Retinal pigment epithelial cell (primary cell): ENCODE data around the gene ADGRE1.

Experiments
- DNase-seq: peaks from one replicate; pipeline ENCODE4 v3.0.0-alpha.2; 2010; ENCODE audit warnings: low read depth
- H3K4me3 ChIP-seq: 2 replicates; pipeline ENCODE4 v1.5.1; 2011; ENCODE audit warnings: mild to moderate bottlenecking, low read length, control low read depth, moderate library complexity
- TF ChIP-seq, protein P1 (sequence below): conservative IDR thresholded peaks from 2 replicates; pipeline ENCODE4 v1.5.1; 2011; ENCODE audit warnings: low read depth, low read length, control low read depth, inconsistent platforms

The ADGRE1 gene

DNA sequence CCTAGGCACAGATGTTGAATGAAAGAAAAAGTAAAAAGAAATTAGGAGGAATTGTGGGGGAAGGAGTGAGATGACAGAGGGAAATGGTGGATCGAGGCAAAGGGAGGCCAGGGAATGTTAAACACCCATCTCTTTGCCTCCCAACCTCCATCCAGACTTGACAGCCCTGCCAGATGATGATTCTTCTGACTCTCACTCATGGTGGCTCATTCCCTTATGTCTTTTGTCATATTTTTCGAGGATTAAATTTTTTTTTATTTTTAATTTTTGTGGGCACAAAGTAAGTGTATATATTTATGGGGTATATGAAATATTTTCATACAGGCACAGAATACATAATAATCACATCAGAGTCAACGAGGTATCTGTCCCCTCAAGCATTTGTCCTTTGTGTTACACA lies 42.8 kb downstream of the ADGRE1 start:
- no peak overlapping the region for H3K4me3 ChIP-seq
- TF ChIP-seq, protein P1, sequence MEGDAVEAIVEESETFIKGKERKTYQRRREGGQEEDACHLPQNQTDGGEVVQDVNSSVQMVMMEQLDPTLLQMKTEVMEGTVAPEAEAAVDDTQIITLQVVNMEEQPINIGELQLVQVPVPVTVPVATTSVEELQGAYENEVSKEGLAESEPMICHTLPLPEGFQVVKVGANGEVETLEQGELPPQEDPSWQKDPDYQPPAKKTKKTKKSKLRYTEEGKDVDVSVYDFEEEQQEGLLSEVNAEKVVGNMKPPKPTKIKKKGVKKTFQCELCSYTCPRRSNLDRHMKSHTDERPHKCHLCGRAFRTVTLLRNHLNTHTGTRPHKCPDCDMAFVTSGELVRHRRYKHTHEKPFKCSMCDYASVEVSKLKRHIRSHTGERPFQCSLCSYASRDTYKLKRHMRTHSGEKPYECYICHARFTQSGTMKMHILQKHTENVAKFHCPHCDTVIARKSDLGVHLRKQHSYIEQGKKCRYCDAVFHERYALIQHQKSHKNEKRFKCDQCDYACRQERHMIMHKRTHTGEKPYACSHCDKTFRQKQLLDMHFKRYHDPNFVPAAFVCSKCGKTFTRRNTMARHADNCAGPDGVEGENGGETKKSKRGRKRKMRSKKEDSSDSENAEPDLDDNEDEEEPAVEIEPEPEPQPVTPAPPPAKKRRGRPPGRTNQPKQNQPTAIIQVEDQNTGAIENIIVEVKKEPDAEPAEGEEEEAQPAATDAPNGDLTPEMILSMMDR, result no peak
- no peak for DNase-seq

DNA sequence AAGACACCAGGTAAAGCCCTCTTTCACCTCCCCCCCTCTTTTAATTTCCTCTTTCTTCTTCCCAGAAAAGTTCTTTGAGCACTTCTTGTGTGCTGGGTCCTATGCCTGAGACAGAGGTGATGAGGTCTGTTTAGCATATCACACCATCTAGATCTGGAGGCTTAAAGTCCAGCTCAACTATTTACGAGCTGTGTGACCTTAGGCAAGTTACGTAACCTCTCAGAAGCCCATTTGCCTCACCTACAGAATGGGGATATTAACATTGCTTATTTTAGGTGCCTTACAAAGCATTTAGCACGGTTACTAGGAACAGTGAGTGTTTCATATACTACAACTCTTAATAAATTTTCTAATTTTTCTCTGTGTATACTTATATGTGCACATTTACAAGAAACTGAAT lies 47.7 kb downstream of the ADGRE1 start:
- DNase-seq, result no peak
- TF ChIP-seq, protein P1, result no peak
- H3K4me3 ChIP-seq, result no peak overlapping the region

DNA sequence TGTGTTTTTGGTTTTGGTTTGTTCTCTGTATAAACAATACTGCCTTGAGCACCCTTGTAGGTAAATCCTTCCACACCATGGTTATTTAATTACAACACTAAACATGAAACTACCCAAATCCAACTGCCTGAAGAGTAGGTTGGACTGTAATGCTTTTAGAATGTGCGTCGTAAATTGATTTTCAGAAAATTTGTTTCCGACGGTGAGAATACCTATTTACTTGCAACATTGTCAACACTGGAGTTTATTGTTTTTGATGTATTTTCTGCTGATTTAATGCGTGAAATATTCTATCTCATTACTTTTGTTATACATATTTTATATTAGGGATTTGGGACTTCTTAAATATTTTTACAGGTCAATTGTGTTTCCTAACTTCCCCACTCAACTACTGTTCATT lies 48.2 kb downstream of the ADGRE1 start:
- H3K4me3 ChIP-seq, result no peak overlapping the region
- TF ChIP-seq, protein P1, result no peak
- DNase-seq, result no peak

DNA sequence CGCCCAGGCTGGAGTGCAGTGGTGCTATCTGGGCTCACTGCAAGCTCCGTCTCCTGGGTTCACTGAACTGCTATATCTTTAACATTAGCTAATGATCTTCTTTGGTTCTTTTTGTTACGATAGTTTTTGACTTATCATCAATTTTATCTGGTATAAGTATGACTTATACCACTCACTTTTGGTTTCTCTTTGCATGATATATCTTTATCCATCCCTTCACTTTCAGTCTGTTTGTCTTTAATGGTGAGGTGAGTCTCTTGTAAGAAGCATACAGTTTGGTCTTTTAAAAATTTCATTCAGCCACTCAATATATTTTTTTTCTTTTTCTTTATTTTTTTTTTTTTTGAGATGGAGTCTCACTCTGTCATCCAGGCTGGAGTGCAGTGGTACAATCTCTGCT lies 58.4 kb downstream of the ADGRE1 start:
- TF ChIP-seq, protein P1, result no peak
- no peak for DNase-seq
- H3K4me3 ChIP-seq, result no peak overlapping the region

DNA sequence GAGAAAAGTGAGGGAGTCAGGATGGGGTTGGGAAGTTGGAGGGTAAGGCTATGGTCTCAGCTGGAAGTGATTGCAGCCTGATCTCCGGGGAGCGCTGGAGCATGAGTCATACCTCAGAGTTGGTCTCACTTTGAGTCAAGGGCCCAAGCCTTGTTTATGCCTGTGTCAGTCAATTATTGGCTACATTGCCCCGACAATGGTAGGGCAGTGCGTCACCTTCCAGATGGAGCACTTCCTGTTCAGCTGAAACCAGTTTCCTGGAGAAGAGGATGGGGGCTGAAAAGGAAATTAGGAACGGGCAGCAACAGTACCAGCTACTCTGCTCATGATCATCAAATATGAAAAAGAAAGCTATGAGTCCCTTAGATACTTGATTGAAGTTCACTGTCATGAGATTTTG lies 60.4 kb downstream of the ADGRE1 start:
- no peak for DNase-seq
- H3K4me3 ChIP-seq, result no peak overlapping the region
- TF ChIP-seq, protein P1, result no peak

DNA sequence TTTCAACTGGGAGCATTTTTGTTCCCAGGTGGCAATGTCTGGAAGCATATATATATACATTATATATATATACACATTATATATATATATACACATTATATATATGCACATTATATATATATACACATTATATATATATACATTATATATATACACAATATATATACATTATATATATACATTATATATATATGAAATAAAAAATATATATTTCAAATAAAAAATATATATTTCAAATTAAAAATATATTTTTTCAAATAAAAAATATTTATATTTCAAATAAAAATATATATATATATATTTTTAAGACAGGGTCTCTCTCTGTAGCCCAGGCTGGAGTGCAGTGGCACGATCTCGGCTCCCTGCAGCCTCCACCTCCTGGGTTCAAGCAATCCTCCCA lies 61.5 kb downstream of the ADGRE1 start:
- no peak for DNase-seq
- no peak overlapping the region for H3K4me3 ChIP-seq
- TF ChIP-seq, protein P1, result no peak

DNA sequence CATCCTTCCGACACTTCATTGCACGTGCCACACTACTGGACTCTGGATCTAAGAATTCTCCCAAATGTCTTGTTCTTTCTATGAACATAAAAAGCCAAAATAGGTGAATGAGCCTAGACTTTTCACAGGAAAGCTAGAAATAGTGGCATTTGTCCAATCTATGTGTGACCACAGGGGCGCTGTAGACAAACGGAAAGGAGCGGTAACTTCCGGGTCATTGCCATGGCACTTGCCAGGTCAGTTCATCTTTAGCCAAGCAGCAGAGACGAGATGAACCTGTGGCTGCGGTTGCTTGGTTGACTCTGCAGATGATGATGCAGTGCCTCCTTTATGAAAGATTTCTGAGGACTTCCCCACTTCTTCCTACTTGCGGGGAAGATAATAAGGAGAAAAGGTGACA lies 65.6 kb downstream of the ADGRE1 start:
- TF ChIP-seq, protein P1, result no peak
- DNase-seq, result no peak
- no peak overlapping the region for H3K4me3 ChIP-seq
